ENCODE measurements around the gene GRIK3. TPM values are rescaled to one million over a fixed set of nuclear protein-coding genes. Genes with fewer than 3 reads are reported as not detected.

Gene GRIK3
- total and polyA plus RNA-seq, 2 of the 8 experiments (the other 6 are each of a cell fraction or from before 2014, with no cell fraction given): 2.1 to 3.4 TPM

DNA sequence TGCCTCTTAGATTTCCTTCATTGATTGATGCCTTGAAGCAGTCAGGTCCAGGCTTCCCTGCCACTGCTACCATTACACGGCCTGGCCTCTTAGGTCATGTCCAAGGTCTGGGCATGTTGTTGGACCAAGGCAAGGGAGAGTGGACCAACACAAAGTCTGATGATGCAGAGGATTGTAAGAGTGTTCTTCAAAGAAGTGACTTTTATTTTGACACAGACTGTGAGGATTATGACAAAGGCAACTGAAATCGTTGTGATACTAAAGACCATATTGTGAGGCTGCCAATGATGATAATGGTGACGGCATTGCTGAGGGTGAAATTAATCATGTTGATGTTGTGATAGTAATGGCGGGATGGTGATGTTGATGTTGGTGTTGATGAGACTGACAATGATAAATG is 149.5 kb downstream of the GRIK3 start:
- no peaks in the 10 kb centered on the region for H3K79me2 ChIP-seq (ENCODE audit: control insufficient read depth in 1 of 2, insufficient read depth in 2 of 2, low read length in 2 of 2)
- H4K8ac ChIP-seq (ENCODE audit: extremely low read depth, insufficient read depth, low read length): no peak overlapping the region
- no peak overlapping the region for H3K56ac ChIP-seq (replicated peaks; ENCODE audit: insufficient read length, low read depth, low read length)
- H3K79me1 ChIP-seq (ENCODE audit: low read depth, low read length): no peaks in the 10 kb centered on the region
- no peak overlapping the region for H4K91ac ChIP-seq (replicated peaks; ENCODE audit: insufficient read length, low read length)
- no peaks in the 10 kb centered on the region for H3K27me3 ChIP-seq (replicated peaks in 1 of 4; ENCODE audit: control insufficient read depth in 3 of 4, extremely low read depth in 1 of 4, insufficient read depth in 3 of 4, low read length in 3 of 4)
- no peak overlapping the region for H3K14ac ChIP-seq (ENCODE audit: insufficient read length)
- no peak overlapping the region for H2BK20ac ChIP-seq (ENCODE audit: low read length)
- H3K9me3 ChIP-seq (ENCODE audit: insufficient read depth in 2 of 2, low read depth in 1 of 2, low read length in 1 of 2): peaks cover 0 to 2% of the 10 kb centered on the region in 2 experiments; a peak in 1 of 4 replicates
- H3K36me3 ChIP-seq (ENCODE audit: control insufficient read depth in 2 of 4, insufficient read depth in 4 of 4, low read length in 3 of 4): no peaks in the 10 kb centered on the region; a peak in 1 of 8 replicates
- ChIA-PET CTCF (ENCODE audit: partially characterized antibody) (interaction anchor here (1.5 to 12.9 kb wide), 3 partner anchors 15 to 20 kb away, joined by 5 to 111 read pairs (median 6); no protein-coding TSS in a partner anchor), POLR2A (ENCODE audit: partially characterized antibody) (no interaction called here)
- 93% methylated on average over 4 of the region's 4 CpGs; no CpG with 5 or more reads in 1 of the 2 experiments for WGBS, 2 experiments (ENCODE audit: extremely low coverage in 1 of 2, insufficient coverage in 1 of 2, insufficient read length in 1 of 2, insufficient replicate concordance in 2 of 2, low coverage in 1 of 2, low lambda C conversion rate in 2 of 2, missing lambda C conversion rate in 1 of 2)
- FAIRE-seq: no peak
- no peak overlapping the region for H2BK12ac ChIP-seq (ENCODE audit: low read depth, low read length)
- H3K23ac ChIP-seq (ENCODE audit: insufficient read length): no peak overlapping the region
- H3K4me3 ChIP-seq (ENCODE audit: extremely low read depth in 1 of 4, insufficient read depth in 2 of 4, low read depth in 3 of 4, low read length in 4 of 4): no peak overlapping the region
- no peak overlapping the region for H2AFZ ChIP-seq (ENCODE audit: low read length)
- H3K27ac ChIP-seq (ENCODE audit: low read depth, low read length): no peak overlapping the region
- no peaks in the 10 kb centered on the region for H4K20me1 ChIP-seq (replicated peaks in 1 of 2; ENCODE audit: control insufficient read depth in 1 of 2, insufficient read depth in 2 of 2, low read length in 2 of 2)
- H2AK5ac ChIP-seq (ENCODE audit: low read depth, low read length): no peak overlapping the region
- H3K4ac ChIP-seq (replicated peaks; ENCODE audit: insufficient read length, low read depth, low read length): no peak overlapping the region
- no peaks in the 10 kb centered on the region for H3K23me2 ChIP-seq (ENCODE audit: low read depth, low read length)
- peaks cover 0 to 3% (median 0%) of the 10 kb centered on the region in 4 experiments; a peak in 2 of 7 replicates for H3K4me1 ChIP-seq (replicated peaks in 1 of 4; ENCODE audit: control insufficient read depth in 3 of 4, insufficient read depth in 4 of 4, low read length in 3 of 4)
- H2BK120ac ChIP-seq (replicated peaks; ENCODE audit: low read depth, low read length): no peak overlapping the region
- no peak overlapping the region for H3K18ac ChIP-seq (ENCODE audit: extremely low read depth, low read length)
- H2BK15ac ChIP-seq (ENCODE audit: low read length): no peak overlapping the region
- DNase-seq (ENCODE audit: low read depth in 1 of 2, low spot score in 2 of 2): no peak
- no peak overlapping the region for H4K5ac ChIP-seq (ENCODE audit: insufficient read length, low read depth, low read length)
- no peak overlapping the region for H2BK5ac ChIP-seq (ENCODE audit: low read depth, low read length)
- H3K4me2 ChIP-seq (ENCODE audit: insufficient read depth in 1 of 2, low read depth in 2 of 2, low read length in 2 of 2): no peak overlapping the region
- H3K9ac ChIP-seq (replicated peaks in 1 of 4; ENCODE audit: extremely low read depth in 1 of 4, low read depth in 3 of 4, low read length in 3 of 4): no peak overlapping the region
- TF ChIP-seq E2F6 (IDR thresholded peaks at IDR 0.05): no peak
- no peak for TF ChIP-seq TBP (IDR thresholded peaks at IDR 0.05; ENCODE audit: low read depth, low read length)
- no peak for TF ChIP-seq JUND (IDR thresholded peaks at IDR 0.05; ENCODE audit: low read length)
- TF ChIP-seq SIX5 (IDR thresholded peaks at IDR 0.05; ENCODE audit: low read depth, low read length): no peak
- TF ChIP-seq RAD21 (IDR thresholded peaks at IDR 0.05 in 1 of 2, conservative IDR thresholded peaks at IDR 0.05 in 1 of 2; ENCODE audit: low read depth in 2 of 2, low read length in 2 of 2): no peak
- no peak for TF ChIP-seq SRF (IDR thresholded peaks at IDR 0.05; ENCODE audit: low read depth, low read length)
- no peak for TF ChIP-seq TAF1 (IDR thresholded peaks at IDR 0.05; ENCODE audit: low read depth, low read length)
- no peak for TF ChIP-seq MAFK (IDR thresholded peaks at IDR 0.05; ENCODE audit: low read depth, low read length)
- no peak for TF ChIP-seq SP1 (IDR thresholded peaks at IDR 0.05; ENCODE audit: low read depth, low read length)
- no peak for TF ChIP-seq RXRA (IDR thresholded peaks at IDR 0.05; ENCODE audit: insufficient read depth, low read depth, low read length)
- TF ChIP-seq EP300 (IDR thresholded peaks at IDR 0.05; ENCODE audit: borderline replicate concordance in 1 of 2, low read depth in 2 of 2, low read length in 2 of 2): no peak
- TF ChIP-seq CREB1 (IDR thresholded peaks at IDR 0.05): no peak
- no peak for TF ChIP-seq POLR2AphosphoS5 (IDR thresholded peaks at IDR 0.05; ENCODE audit: low read depth, low read length)
- TF ChIP-seq TCF12 (IDR thresholded peaks at IDR 0.05; ENCODE audit: low read depth, low read length): no peak
- TF ChIP-seq SAP30 (IDR thresholded peaks at IDR 0.05; ENCODE audit: insufficient read depth, insufficient replicate concordance, low read length): no peak
